ENCODE results near the gene EDN3.
"Not testable (repeated sequence)": the region's sequence is repeated elsewhere in the genome, so short reads cannot be mapped to it uniquely, and the experiment has no call there.

EDN3 gene

GRCh38 chr20:59338444-59338843, 38.0 kb downstream of the EDN3 start:
- not testable (repeated sequence) for DNase-seq

GRCh38 chr20:59340201-59340885, 39.9 kb downstream of the EDN3 start:
- DNase-seq = no peak

GRCh38 chr20:59341285-59342022, 41.0 kb downstream of the EDN3 start:
- not testable (repeated sequence) for DNase-seq

GRCh38 chr20:59342023-59342957, 41.9 kb downstream of the EDN3 start:
- no peak for DNase-seq

GRCh38 chr20:59346061-59346460, 45.6 kb downstream of the EDN3 start:
- DNase-seq = no peak

- no peak for DNase-seq
Measured at GRCh38 chr20:59349277-59349676, 48.9 kb downstream of the EDN3 start.

GRCh38 chr20:59350330-59351156, 50.1 kb downstream of the EDN3 start:
- DNase-seq = no peak

GRCh38 chr20:59351157-59352040, 51.0 kb downstream of the EDN3 start:
- DNase-seq = no peak

GRCh38 chr20:59352541-59352940, 52.1 kb downstream of the EDN3 start:
- no peak for DNase-seq

GRCh38 chr20:59352990-59353389, 52.6 kb downstream of the EDN3 start:
- DNase-seq = no peak

- no peak for DNase-seq
Measured at GRCh38 chr20:59354460-59354859, 54.0 kb downstream of the EDN3 start.

GRCh38 chr20:59355242-59355641, 54.8 kb downstream of the EDN3 start:
- no peak for DNase-seq

- DNase-seq = no peak
Measured at GRCh38 chr20:59356662-59357165, 56.3 kb downstream of the EDN3 start.

- not testable (repeated sequence) for DNase-seq
Measured at GRCh38 chr20:59358793-59359192, 58.4 kb downstream of the EDN3 start.

- DNase-seq = no peak
Measured at GRCh38 chr20:59359906-59360725, 59.7 kb downstream of the EDN3 start.

GRCh38 chr20:59360934-59361333, 60.5 kb downstream of the EDN3 start:
- no peak for DNase-seq

- DNase-seq = no peak
Measured at GRCh38 chr20:59361411-59361810, 61.0 kb downstream of the EDN3 start.

GRCh38 chr20:59363101-59363500, 62.7 kb downstream of the EDN3 start:
- DNase-seq = no peak

GRCh38 chr20:59364611-59365010, 64.2 kb downstream of the EDN3 start:
- no peak for DNase-seq

- no peak for DNase-seq
Measured at GRCh38 chr20:59365611-59366285, 65.3 kb downstream of the EDN3 start.
